SW 1271 (cell line): ENCODE results near the gene BRAT1.
"Not testable (repeated sequence)": the region's sequence is repeated elsewhere in the genome, so short reads cannot be mapped to it uniquely, and the experiment has no call there.

Experiments used
- DNase-seq, 2 experiments: peaks; one replicate each; lab custom pipeline; 2025; lab: John Stamatoyannopoulos, UW

The BRAT1 gene

GRCh38 chr7:2535872-2536627, 19.3 kb downstream of the BRAT1 start:
- not testable (repeated sequence) for DNase-seq

GRCh38 chr7:2534214-2534613, 21.1 kb downstream of the BRAT1 start:
- not testable (repeated sequence) for DNase-seq

GRCh38 chr7:2533566-2533965, 21.8 kb downstream of the BRAT1 start:
- DNase-seq = not testable (repeated sequence)

- not testable (repeated sequence) for DNase-seq
These were observed 22.5 kb downstream of the BRAT1 start for GRCh38 chr7:2532816-2533215.

- DNase-seq = not testable (repeated sequence)
These were observed 23.0 kb downstream of the BRAT1 start for GRCh38 chr7:2532199-2532772.

- DNase-seq = not testable (repeated sequence)
These were observed 23.6 kb downstream of the BRAT1 start for GRCh38 chr7:2531796-2532110.

GRCh38 chr7:2530994-2531795, 24.1 kb downstream of the BRAT1 start:
- DNase-seq = not testable (repeated sequence)

- no peak for DNase-seq
These were observed 25.0 kb downstream of the BRAT1 start for GRCh38 chr7:2530071-2530987.

- peak in 1 of 2 experiments; percentile 70 for DNase-seq
These were observed 25.9 kb downstream of the BRAT1 start for GRCh38 chr7:2529161-2530070.

GRCh38 chr7:2528481-2529095, 26.7 kb downstream of the BRAT1 start:
- no peak for DNase-seq

- DNase-seq = peak in 1 of 2 experiments; percentile 43
These were observed 27.5 kb downstream of the BRAT1 start for GRCh38 chr7:2527505-2528467.

- no peak for DNase-seq
These were observed 28.4 kb downstream of the BRAT1 start for GRCh38 chr7:2526659-2527504.

GRCh38 chr7:2525658-2526630, 29.4 kb downstream of the BRAT1 start:
- no peak for DNase-seq

GRCh38 chr7:2524808-2525657, 30.3 kb downstream of the BRAT1 start:
- DNase-seq = no peak

GRCh38 chr7:2523941-2524807, 31.1 kb downstream of the BRAT1 start:
- peak in 1 of 2 experiments; percentile 70 for DNase-seq
